H1 (cell line): ENCODE results near the gene DDIAS. TPM values are rescaled to one million over a fixed set of nuclear protein-coding genes. Genes with fewer than 3 reads are reported as not detected.

ENCODE experiments used
- CTCF ChIA-PET: fragments of 300-600 bp; sonication (Branson Sonifier 250); formaldehyde crosslinking; loops from one replicate; lab custom pipeline; 2021; ENCODE audit not compliant: partially characterized antibody; lab: Charles Lee
- POLR2A ChIA-PET: fragments of 300-600 bp; sonication (Branson Sonifier 250); formaldehyde crosslinking; loops from one replicate; lab custom pipeline; 2021; ENCODE audit warnings: inconsistent platforms; ENCODE audit not compliant: partially characterized antibody; lab: Charles Lee
- DNase-seq, 2 experiments: peaks; one replicate each; pipeline versions ENCODE4 v3.0.0 to v3.0.0-alpha.2; 2010 to 2022; ENCODE audit warnings: low spot score in 2 of 2, low read depth in 1 of 2, mixed read lengths in 1 of 2
- FAIRE-seq: peaks from 2 replicates; lab custom pipeline; 2011; peaks lifted over from hg19 to GRCh38; lab: Jason Lieb, UNC
- H2AFZ ChIP-seq: 2 replicates; pipeline ENCODE4 v1.8.1; 2012; ENCODE audit warnings: low read length, inconsistent platforms
- H2AK5ac ChIP-seq: 2 replicates; pipeline ENCODE4 v1.6.1; 2013; ENCODE audit warnings: low read depth, low read length
- H2BK120ac ChIP-seq: replicated peaks from 2 replicates; pipeline ENCODE3; 2013; ENCODE audit warnings: low read depth, low read length, inconsistent platforms
- H2BK12ac ChIP-seq: 2 replicates; pipeline ENCODE4 v1.6.1; 2013; ENCODE audit warnings: low read depth, low read length
- H2BK15ac ChIP-seq: 2 replicates; pipeline ENCODE4 v1.6.1; 2013; ENCODE audit warnings: low read length
- H2BK20ac ChIP-seq: 2 replicates; pipeline ENCODE4 v1.6.1; 2013; ENCODE audit warnings: low read length
- H2BK5ac ChIP-seq: 2 replicates; pipeline ENCODE4 v1.6.1; 2013; ENCODE audit warnings: low read depth, low read length
- H3K14ac ChIP-seq: 2 replicates; pipeline ENCODE4 v1.6.1; 2013; ENCODE audit warnings: inconsistent platforms; ENCODE audit not compliant: insufficient read length
- H3K18ac ChIP-seq: 2 replicates; pipeline ENCODE4 v1.6.1; 2013; ENCODE audit warnings: low read length; ENCODE audit errors: extremely low read depth
- H3K23ac ChIP-seq: 2 replicates; pipeline ENCODE4 v1.6.1; 2013; ENCODE audit warnings: inconsistent platforms; ENCODE audit not compliant: insufficient read length
- H3K23me2 ChIP-seq: 2 replicates; pipeline ENCODE4 v1.6.1; 2013; ENCODE audit warnings: low read depth, low read length
- H3K27ac ChIP-seq: 2 replicates; pipeline ENCODE4 v1.6.1; 2011; ENCODE audit warnings: low read depth, low read length, inconsistent platforms
- H3K27me3 ChIP-seq, 4 experiments: replicated peaks in 1 of 4; 1 replicate in 1 of 4; 2 replicates in 3 of 4; pipeline versions ENCODE4 v1.6.1 to v1.8.1; 2011 to 2013; ENCODE audit warnings: low read length in 3 of 4, mild to moderate bottlenecking in 3 of 4, inconsistent platforms in 2 of 4, mixed read lengths in 2 of 4, moderate library complexity in 1 of 4; ENCODE audit not compliant: control insufficient read depth in 3 of 4, insufficient read depth in 3 of 4; ENCODE audit errors: extremely low read depth in 1 of 4
- H3K36me3 ChIP-seq, 4 experiments: 2 replicates each; pipeline versions ENCODE4 v1.6.1 to v1.8.1; 2011 to 2013; ENCODE audit warnings: mild to moderate bottlenecking in 4 of 4, low read length in 3 of 4, moderate library complexity in 2 of 4, control low read depth in 1 of 4, inconsistent platforms in 1 of 4; ENCODE audit not compliant: insufficient read depth in 4 of 4, control insufficient read depth in 2 of 4
- H3K4ac ChIP-seq: replicated peaks from 2 replicates; pipeline ENCODE3; 2013; ENCODE audit warnings: low read length, low read depth, mixed read lengths, inconsistent platforms; ENCODE audit not compliant: insufficient read length
- H3K4me1 ChIP-seq, 4 experiments: replicated peaks in 1 of 4; 1 replicate in 1 of 4; 2 replicates in 3 of 4; pipeline versions ENCODE4 v1.6.1 to v1.8.1; 2011 to 2013; ENCODE audit warnings: low read length in 3 of 4, inconsistent platforms in 2 of 4, mixed read lengths in 1 of 4; ENCODE audit not compliant: insufficient read depth in 4 of 4, control insufficient read depth in 3 of 4
- H3K4me2 ChIP-seq, 2 experiments: 2 replicates each; pipeline versions ENCODE4 v1.6.1 to v1.8.1; 2011 to 2013; ENCODE audit warnings: low read depth in 2 of 2, low read length in 2 of 2, control low read depth in 1 of 2, inconsistent platforms in 1 of 2, mild to moderate bottlenecking in 1 of 2; ENCODE audit not compliant: insufficient read depth in 1 of 2
- H3K4me3 ChIP-seq, 4 experiments: fragments of 200-600, 300-600 bp in 1 of 4; sonication (generic), shearing (Covaris generic), sonication (Bioruptor Twin) in 1 of 4; 2 replicates each; pipeline versions ENCODE4 v1.5.1 to v1.8.1; 2011 to 2016; ENCODE audit warnings: low read length in 4 of 4, low read depth in 3 of 4, control low read depth in 2 of 4, inconsistent platforms in 2 of 4, mild to moderate bottlenecking in 2 of 4, mixed read lengths in 1 of 4, moderate library complexity in 1 of 4; ENCODE audit not compliant: insufficient read depth in 2 of 4; ENCODE audit errors: extremely low read depth in 1 of 4
- H3K56ac ChIP-seq: replicated peaks from 2 replicates; pipeline ENCODE3; 2013; ENCODE audit warnings: low read depth, mild to moderate bottlenecking, mixed read lengths, low read length, inconsistent platforms; ENCODE audit not compliant: insufficient read length
- H3K79me1 ChIP-seq: 2 replicates; pipeline ENCODE4 v1.6.1; 2013; ENCODE audit warnings: low read depth, low read length, control low read depth
- H3K79me2 ChIP-seq, 2 experiments: 2 replicates each; pipeline versions ENCODE4 v1.6.1 to v1.8.1; 2012 to 2013; ENCODE audit warnings: low read length in 2 of 2, mild to moderate bottlenecking in 2 of 2, inconsistent platforms in 1 of 2; ENCODE audit not compliant: insufficient read depth in 2 of 2, control insufficient read depth in 1 of 2
- H3K9ac ChIP-seq, 4 experiments: replicated peaks in 1 of 4; 1 replicate in 1 of 4; 2 replicates in 3 of 4; pipeline versions ENCODE4 v1.6.1 to v1.8.1; 2011 to 2013; ENCODE audit warnings: low read depth in 3 of 4, low read length in 3 of 4, control low read depth in 2 of 4, mild to moderate bottlenecking in 2 of 4, moderate library complexity in 2 of 4, inconsistent platforms in 1 of 4; ENCODE audit errors: extremely low read depth in 1 of 4
- H3K9me3 ChIP-seq, 2 experiments: 2 replicates each; pipeline versions ENCODE4 v1.6.1 to v1.8.1; 2012 to 2013; ENCODE audit warnings: mild to moderate bottlenecking in 2 of 2, moderate library complexity in 2 of 2, control low read depth in 1 of 2, inconsistent platforms in 1 of 2, low read depth in 1 of 2, low read length in 1 of 2, mixed read lengths in 1 of 2; ENCODE audit not compliant: insufficient read depth in 2 of 2
- H4K20me1 ChIP-seq, 2 experiments: replicated peaks in 1 of 2; 2 replicates each; pipeline versions ENCODE3 to v1.8.1; 2011 to 2013; ENCODE audit warnings: inconsistent platforms in 2 of 2, low read length in 2 of 2, mild to moderate bottlenecking in 1 of 2; ENCODE audit not compliant: insufficient read depth in 2 of 2, control insufficient read depth in 1 of 2
- H4K5ac ChIP-seq: 2 replicates; pipeline ENCODE4 v1.6.1; 2013; ENCODE audit warnings: low read length, low read depth, mixed read lengths, inconsistent platforms; ENCODE audit not compliant: insufficient read length
- H4K8ac ChIP-seq: 2 replicates; pipeline ENCODE4 v1.8.0; 2013; ENCODE audit warnings: mild to moderate bottlenecking, moderate library complexity, low read length, inconsistent platforms; ENCODE audit not compliant: insufficient read depth; ENCODE audit errors: extremely low read depth
- H4K91ac ChIP-seq: replicated peaks from 2 replicates; pipeline ENCODE3; 2013; ENCODE audit warnings: low read length, mixed read lengths, inconsistent platforms; ENCODE audit not compliant: insufficient read length
- WGBS, 2 experiments: shearing (Covaris generic) in 1 of 2; methylation state at CpG; one replicate each; pipeline versions ENCODE4 v1.1.6 to v1.1.7; 2013 to 2015; ENCODE audit warnings: low lambda C conversion rate in 2 of 2, mixed read lengths in 2 of 2, inconsistent platforms in 1 of 2, low coverage in 1 of 2, missing lambda C conversion rate in 1 of 2; ENCODE audit not compliant: insufficient replicate concordance in 2 of 2, insufficient coverage in 1 of 2, insufficient read length in 1 of 2; ENCODE audit errors: extremely low coverage in 1 of 2, missing lambda C conversion rate in 1 of 2; 5-methylcytosine and 5-hydroxymethylcytosine counted together
- polyA plus RNA-seq, 7 experiments: library from polyadenylated mRNA; depleted of rRNA in 3 of 7; stranded (reverse) in 5 of 7; unstranded in 2 of 7; fragments of >200 nt in 5 of 7; fragments of 200-250 nt in 2 of 7; gene quantifications; 1 replicate in 5 of 7; 2 replicates in 1 of 7; 4 replicates in 1 of 7; pipeline versions ENCODE4 v1.2.1 to v1.2.3, GENCODE V29; 2011 to 2013; ENCODE audit warnings: missing spikeins in 2 of 7, mixed read lengths in 2 of 7
- total RNA-seq: library from RNA; stranded (reverse); fragmentation: NEBNext Ultra II Directional; extraction: Animal tissue kit (Norgen Biotek cat#: 25700); gene quantifications from 2 replicates; pipeline ENCODE4 v1.2.1, GENCODE V29; 2021

The DDIAS gene
- total and polyA plus RNA-seq, 2 of the 8 experiments (the other 6 are each of a cell fraction or from before 2014, with no cell fraction given), result 11.6 to 25.7 TPM

DNA sequence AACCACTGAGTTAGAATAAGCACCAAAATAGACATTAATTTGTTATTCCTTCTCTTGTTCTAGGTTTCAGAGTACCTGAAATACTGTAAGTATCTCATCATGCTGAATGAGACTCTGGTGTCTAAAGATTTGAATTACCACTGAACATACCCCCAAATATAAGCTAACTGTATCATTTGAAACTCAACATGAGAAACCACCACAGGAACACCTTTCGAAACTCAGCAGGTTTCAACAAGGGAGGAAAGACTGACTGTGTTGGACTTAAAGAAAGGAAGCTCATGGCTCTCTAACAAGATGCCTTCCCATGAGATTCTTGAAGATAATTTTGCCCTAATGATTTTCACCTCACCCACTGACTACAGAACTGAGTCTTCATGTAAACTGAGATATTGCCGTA lies 38.3 kb upstream of the DDIAS start:
- WGBS, 2 experiments, result 95% methylated on average over 2 of the region's 2 CpGs; no CpG with 5 or more reads in 1 of the 2 experiments
- Histone ChIP-seq H4K20me1 (peaks cover 0 to 2% of the 10 kb centered on the region in 2 experiments), H3K56ac (no peak overlapping the region), H2BK15ac (no peak overlapping the region), H4K8ac (no peak overlapping the region), H2AK5ac (no peak overlapping the region), H3K18ac (no peak overlapping the region), H3K4ac (no peak overlapping the region), H3K27me3 (no peaks in the 10 kb centered on the region), H3K14ac (no peak overlapping the region), H3K27ac (no peak overlapping the region), H3K79me1 (no peaks in the 10 kb centered on the region), H2BK12ac (no peak overlapping the region), H3K23me2 (no peaks in the 10 kb centered on the region), H3K36me3 (no peaks in the 10 kb centered on the region), H3K4me1 (peaks cover 0 to 3% (median 0%) of the 10 kb centered on the region in 4 experiments; a peak in 1 of 7 replicates), H3K4me2 (no peak overlapping the region), H2BK120ac (no peak overlapping the region), H3K79me2 (no peaks in the 10 kb centered on the region), H3K9me3 (no peaks in the 10 kb centered on the region), H3K4me3 (no peak overlapping the region), H3K9ac (no peak overlapping the region), H4K5ac (no peak overlapping the region), H2BK20ac (no peak overlapping the region), H3K23ac (no peak overlapping the region), H2BK5ac (no peak overlapping the region), H2AFZ (no peak overlapping the region), H4K91ac (no peak overlapping the region)
- CTCF ChIA-PET, result interaction anchor here (0.7 to 1.9 kb wide), 16 partner anchors 9 to 212 kb away, joined by 3 to 26 read pairs (median 3); partner anchors contain the start of gene FAM181B
- no peak for FAIRE-seq
- no peak for DNase-seq
- POLR2A ChIA-PET, result no interaction called here
